Testis (tissue), 3 donors: ENCODE measurements around the gene UBR7. TPM values are rescaled to one million over a fixed set of nuclear protein-coding genes. Genes with fewer than 3 reads are reported as not detected.

ENCODE experiments used
- DNase-seq: peaks from one replicate; pipeline ENCODE4 v3.0.0-alpha.2; 2019
- H3K27ac ChIP-seq, 2 donors: fragments of 200-600 bp; sonication (generic); one replicate each; pipeline ENCODE4 v1.5.1; 2019
- H3K27me3 ChIP-seq: fragments of 200-600 bp; sonication (generic); one replicate; pipeline ENCODE4 v1.5.1; 2019
- H3K36me3 ChIP-seq: fragments of 200-600 bp; sonication (generic); one replicate; pipeline ENCODE4 v1.5.1; 2017; ENCODE audit warnings: low read depth; ENCODE audit errors: missing control alignments
- H3K4me1 ChIP-seq: fragments of 200-600 bp; sonication (generic); one replicate; pipeline ENCODE4 v1.5.1; 2019
- H3K4me3 ChIP-seq, 2 donors: fragments of 200-600 bp; sonication (generic); one replicate each; pipeline ENCODE4 v1.5.1; 2017 to 2019
- H3K9me3 ChIP-seq: fragments of 200-600 bp; sonication (generic); one replicate; pipeline ENCODE4 v1.5.1; 2017
- POLR2A ChIP-seq: fragments of 450-650 bp; IDR thresholded peaks from one replicate; pipeline ENCODE4 v1.6.1; 2017; ENCODE audit warnings: antibody characterized with exemption, mild to moderate bottlenecking, moderate library complexity
- WGBS, 2 donors: methylation state at CpG; one replicate each; pipeline ENCODE4 v1.1.5; 2018; 5-methylcytosine and 5-hydroxymethylcytosine counted together
- intact Hi-C: fragments of 100-400 bp; cut with DNase I; formaldehyde crosslinking; loops from one replicate; pipeline ENCODE4 v1.15.1; 2023; ENCODE audit warnings: low total_unique reads
- polyA plus RNA-seq: library from polyadenylated mRNA; stranded (reverse); fragments of 350-450 nt; fragmentation: Illumina TruSeq; extraction: RNeasy Lipid Tissue Mini Kit (QIAGEN cat#74804); gene quantifications from one replicate; pipeline ENCODE4 v1.2.3, GENCODE V29; 2014; ENCODE audit warnings: low read depth, low replicate concordance; ENCODE audit not compliant: insufficient read depth
- total RNA-seq, 2 donors: library from RNA; depleted of rRNA; stranded (reverse); fragments of >200 nt; gene quantifications; one replicate each; pipeline ENCODE4 v1.2.3, GENCODE V29; 2016
- TF ChIP-seq, protein P1 (sequence below), 3 experiments: fragments of 450-650 bp in 2 of 3; fragments of 200-600 bp in 1 of 3; sonication (generic) in 1 of 3; IDR thresholded peaks; one replicate each; pipeline ENCODE4 v1.5.1; 2016 to 2019; ENCODE audit warnings: antibody characterized with exemption in 3 of 3, mild to moderate bottlenecking in 2 of 3, moderate library complexity in 1 of 3

The UBR7 gene
- total and polyA plus RNA-seq, 3 donors from 2014 or later: 35.5 to 50.5 (median 36.1) TPM

DNA sequence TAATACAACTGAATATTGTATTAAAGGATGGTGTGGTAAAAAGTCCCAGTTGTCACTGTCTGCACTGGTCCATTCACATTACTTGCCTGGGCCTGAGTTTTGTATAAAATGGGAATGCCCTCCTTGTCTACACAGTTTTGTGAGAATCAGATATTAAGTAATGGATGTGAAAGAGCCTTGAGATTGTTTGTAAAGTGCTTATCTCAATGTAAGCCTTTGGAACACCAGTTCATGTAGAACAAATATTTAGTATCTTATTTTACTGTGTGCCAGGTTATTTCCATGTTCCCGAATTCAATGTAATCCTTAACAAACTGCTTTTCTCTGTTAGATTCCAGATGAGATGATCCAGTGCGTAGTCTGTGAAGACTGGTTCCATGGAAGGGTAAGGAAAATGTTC is 7.5 kb downstream of the UBR7 start:
- H3K27me3 ChIP-seq: no peaks in the 10 kb centered on the region
- no peak for DNase-seq
- H3K4me3 ChIP-seq: no peak overlapping the region
- H3K4me1 ChIP-seq: no peaks in the 10 kb centered on the region
- no peaks in the 10 kb centered on the region for H3K36me3 ChIP-seq
- WGBS, 2 donors: 91% methylated on average over 2 of the region's 2 CpGs
- H3K9me3 ChIP-seq: no peaks in the 10 kb centered on the region
- H3K27ac ChIP-seq: no peak overlapping the region
- intact Hi-C loops: no loop called here
- TF ChIP-seq, protein P1, sequence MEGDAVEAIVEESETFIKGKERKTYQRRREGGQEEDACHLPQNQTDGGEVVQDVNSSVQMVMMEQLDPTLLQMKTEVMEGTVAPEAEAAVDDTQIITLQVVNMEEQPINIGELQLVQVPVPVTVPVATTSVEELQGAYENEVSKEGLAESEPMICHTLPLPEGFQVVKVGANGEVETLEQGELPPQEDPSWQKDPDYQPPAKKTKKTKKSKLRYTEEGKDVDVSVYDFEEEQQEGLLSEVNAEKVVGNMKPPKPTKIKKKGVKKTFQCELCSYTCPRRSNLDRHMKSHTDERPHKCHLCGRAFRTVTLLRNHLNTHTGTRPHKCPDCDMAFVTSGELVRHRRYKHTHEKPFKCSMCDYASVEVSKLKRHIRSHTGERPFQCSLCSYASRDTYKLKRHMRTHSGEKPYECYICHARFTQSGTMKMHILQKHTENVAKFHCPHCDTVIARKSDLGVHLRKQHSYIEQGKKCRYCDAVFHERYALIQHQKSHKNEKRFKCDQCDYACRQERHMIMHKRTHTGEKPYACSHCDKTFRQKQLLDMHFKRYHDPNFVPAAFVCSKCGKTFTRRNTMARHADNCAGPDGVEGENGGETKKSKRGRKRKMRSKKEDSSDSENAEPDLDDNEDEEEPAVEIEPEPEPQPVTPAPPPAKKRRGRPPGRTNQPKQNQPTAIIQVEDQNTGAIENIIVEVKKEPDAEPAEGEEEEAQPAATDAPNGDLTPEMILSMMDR (IDR thresholded peaks at IDR 0.05): no peak
- no peak for TF ChIP-seq POLR2A

DNA sequence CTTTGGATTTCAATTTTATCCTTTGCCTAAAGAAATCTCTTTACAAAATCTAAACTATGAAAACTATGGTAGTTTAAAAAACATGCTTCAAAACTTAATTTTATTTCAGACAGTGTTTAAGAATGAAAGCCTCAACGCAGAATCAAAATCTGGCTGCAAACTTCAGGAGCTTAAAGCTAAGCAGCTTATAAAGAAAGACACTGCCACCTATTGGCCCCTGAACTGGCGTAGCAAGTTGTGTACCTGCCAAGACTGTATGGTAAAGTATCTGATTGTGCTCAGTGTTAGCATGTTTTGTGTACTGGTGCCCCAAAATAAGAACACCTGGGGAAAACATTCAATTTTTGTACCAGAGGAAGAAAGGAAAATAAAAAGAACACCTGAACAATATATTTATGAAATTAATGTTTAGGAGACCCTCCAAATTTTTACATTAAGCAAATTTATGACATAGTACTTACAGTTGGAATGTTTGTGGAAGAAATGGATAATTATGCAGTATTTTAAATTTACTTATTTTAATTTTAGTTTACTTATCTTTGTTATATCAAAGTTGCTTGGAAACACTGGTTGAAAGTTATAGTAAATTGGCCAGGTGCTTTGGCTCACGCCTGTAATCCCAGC is 12.2 kb downstream of the UBR7 start:
- WGBS, 2 donors: 55 to 69% methylated on average over 3 of the region's 3 CpGs
- Histone ChIP-seq H3K4me3 (no peak overlapping the region), H3K27ac (no peak overlapping the region), H3K27me3 (no peaks in the 10 kb centered on the region), H3K36me3 (no peaks in the 10 kb centered on the region), H3K4me1 (no peaks in the 10 kb centered on the region), H3K9me3 (no peaks in the 10 kb centered on the region)
- peak; percentile 66 for DNase-seq
- TF ChIP-seq POLR2A: no peak
- TF ChIP-seq, protein P1 (IDR thresholded peaks at IDR 0.05): no peak
- intact Hi-C loops: no loop called here

DNA sequence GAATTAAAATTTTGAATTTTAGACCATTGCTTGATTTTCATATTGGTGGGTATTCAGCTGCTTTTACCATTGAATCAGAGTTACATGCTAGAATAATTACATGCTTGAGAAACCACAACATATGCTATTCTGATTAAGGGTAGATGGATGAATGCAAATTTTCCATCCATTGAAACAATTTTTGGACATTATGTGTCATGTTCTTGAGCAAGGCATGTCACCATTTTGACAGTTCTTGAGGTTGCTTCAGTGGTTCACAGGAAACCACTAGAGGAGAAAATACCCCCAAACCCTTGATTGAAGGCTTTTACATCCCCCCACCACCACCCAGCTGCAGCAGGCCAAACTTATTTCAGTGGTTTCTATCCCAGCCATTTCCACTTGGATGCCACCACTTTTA is 13.5 kb downstream of the UBR7 start:
- Histone ChIP-seq H3K27ac (no peak overlapping the region), H3K4me1 (no peaks in the 10 kb centered on the region), H3K4me3 (no peak overlapping the region), H3K27me3 (no peaks in the 10 kb centered on the region), H3K9me3 (no peaks in the 10 kb centered on the region), H3K36me3 (no peaks in the 10 kb centered on the region)
- intact Hi-C loops: no loop called here
- DNase-seq: no peak
- no peak for TF ChIP-seq POLR2A
- TF ChIP-seq, protein P1 (IDR thresholded peaks at IDR 0.05): no peak

DNA sequence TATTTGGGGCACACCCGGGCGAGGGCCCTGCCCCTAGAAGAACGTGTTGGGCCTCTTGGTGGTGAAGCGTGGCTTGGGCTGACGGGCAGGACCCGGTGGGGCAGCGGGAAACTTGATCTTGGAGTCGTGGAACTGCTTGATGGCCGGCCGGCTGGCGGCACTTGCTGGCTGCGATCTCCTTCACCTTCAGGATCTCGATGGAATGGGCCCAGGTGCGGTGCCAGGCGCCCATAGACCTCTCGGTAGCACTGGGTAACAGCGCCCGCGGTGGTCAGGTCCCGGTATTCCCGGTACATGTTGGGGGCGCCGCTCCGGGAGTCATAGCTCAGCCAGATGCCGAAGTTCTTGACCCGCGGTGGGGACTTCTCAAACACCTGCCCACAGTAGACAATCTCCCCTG is 16.5 kb downstream of the UBR7 start:
- DNase-seq: no peak
- 94 to 95% methylated on average over 7 to 27 of the region's 27 CpGs for WGBS, 2 donors
- Histone ChIP-seq H3K36me3 (no peaks in the 10 kb centered on the region), H3K4me1 (no peaks in the 10 kb centered on the region), H3K27me3 (no peaks in the 10 kb centered on the region), H3K4me3 (no peak overlapping the region), H3K9me3 (no peaks in the 10 kb centered on the region), H3K27ac (no peak overlapping the region)
- intact Hi-C loops: no loop called here
- TF ChIP-seq, protein P1 (IDR thresholded peaks at IDR 0.05): no peak
- TF ChIP-seq POLR2A: no peak

DNA sequence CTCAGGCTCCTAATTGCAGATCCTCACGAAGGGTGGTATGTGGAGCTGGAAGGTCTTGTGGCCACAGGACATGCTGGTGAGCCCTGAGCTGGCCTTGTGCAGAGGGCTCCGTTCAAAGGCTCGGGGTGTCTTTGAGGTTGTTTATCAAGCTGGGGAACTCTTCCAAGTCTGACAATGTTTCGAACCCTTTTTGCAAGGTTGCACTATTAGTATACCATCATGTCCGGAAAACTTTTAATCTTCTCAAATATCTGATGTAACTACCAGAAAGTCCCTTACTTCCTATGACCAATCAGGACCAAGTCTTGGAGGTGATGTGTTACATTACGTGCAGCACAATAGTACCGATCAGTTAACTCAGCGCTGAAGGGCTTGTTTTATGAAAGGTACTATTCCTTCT is 21.5 kb downstream of the UBR7 start:
- no peaks in the 10 kb centered on the region for H3K4me1 ChIP-seq
- H3K9me3 ChIP-seq: no peaks in the 10 kb centered on the region
- no peaks in the 10 kb centered on the region for H3K27me3 ChIP-seq
- WGBS, 2 donors: 89 to 92% methylated on average over 8 of the region's 8 CpGs
- intact Hi-C loops: no loop called here
- H3K36me3 ChIP-seq: no peaks in the 10 kb centered on the region
- H3K27ac ChIP-seq: no peak overlapping the region
- TF ChIP-seq POLR2A: no peak
- H3K4me3 ChIP-seq: no peak overlapping the region
- no peak for DNase-seq
